ENCODE results near the gene DOK6. TPM values are rescaled to one million over a fixed set of nuclear protein-coding genes. Genes with fewer than 3 reads are reported as not detected.

The DOK6 gene
- total and polyA plus RNA-seq, 2 of the 13 experiments (the other 11 are each of a cell fraction or from before 2014, with no cell fraction given), result 17.0 to 17.2 TPM

DNA sequence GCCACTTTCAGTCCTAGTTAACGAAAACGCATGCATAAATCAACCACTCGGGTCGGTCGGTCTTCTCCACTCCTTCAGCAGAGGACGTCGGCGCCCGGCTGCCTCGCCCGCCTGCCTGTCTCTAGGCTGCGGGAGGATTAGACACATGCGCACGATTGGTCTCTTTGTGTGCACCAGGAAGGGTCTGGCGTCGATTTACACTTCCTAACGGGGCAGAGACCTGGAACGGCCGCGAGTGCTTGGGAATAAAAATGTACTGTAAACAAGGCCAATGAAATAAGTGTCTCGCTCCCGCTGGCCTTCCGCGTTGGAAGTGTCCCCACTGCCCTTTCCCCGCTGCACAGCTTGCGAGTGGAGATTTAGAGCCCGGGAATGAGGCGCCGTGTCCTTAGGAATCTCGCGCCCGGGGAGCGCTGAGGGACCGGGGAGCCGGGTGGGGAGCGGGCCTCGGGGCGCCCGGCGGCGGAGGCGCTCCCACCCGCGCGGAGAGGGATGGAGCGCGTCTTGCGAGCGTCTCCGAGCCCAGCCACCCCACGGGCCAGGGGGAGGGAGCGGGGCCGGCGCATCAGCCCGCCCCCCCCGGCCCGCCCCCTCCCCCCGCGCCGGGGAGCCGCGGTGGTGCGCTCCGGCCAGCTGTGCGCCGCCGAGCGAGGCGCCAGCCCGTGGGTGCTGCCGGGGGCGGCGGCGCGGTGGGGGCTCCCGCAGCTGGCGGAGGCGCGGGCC lies at the start of gene DOK6 (continued):
- TF ChIP-seq ZNF772 (CRISPR knock-in tag; IDR thresholded peaks at IDR 0.05), result peak; percentile 59; the same call in 1 of the 2 replicates
- no peak for TF ChIP-seq ZSCAN31 (CRISPR knock-in tag; IDR thresholded peaks at IDR 0.05; ENCODE audit: low read depth)
- TF ChIP-seq MAFG (CRISPR knock-in tag; IDR thresholded peaks at IDR 0.05), result no peak
- no peak for TF ChIP-seq RBM22 (optimal IDR thresholded peaks at IDR 0.05; ENCODE audit: low read length)
- TF ChIP-seq ELF1 (CRISPR knock-in tag; IDR thresholded peaks at IDR 0.05), result peak; percentile 56
- TF ChIP-seq, protein P1, sequence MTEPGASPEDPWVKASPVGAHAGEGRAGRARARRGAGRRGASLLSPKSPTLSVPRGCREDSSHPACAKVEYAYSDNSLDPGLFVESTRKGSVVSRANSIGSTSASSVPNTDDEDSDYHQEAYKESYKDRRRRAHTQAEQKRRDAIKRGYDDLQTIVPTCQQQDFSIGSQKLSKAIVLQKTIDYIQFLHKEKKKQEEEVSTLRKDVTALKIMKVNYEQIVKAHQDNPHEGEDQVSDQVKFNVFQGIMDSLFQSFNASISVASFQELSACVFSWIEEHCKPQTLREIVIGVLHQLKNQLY (CRISPR knock-in tag; IDR thresholded peaks at IDR 0.05), result 0 out of 2 replicates have a peak, but pooled peaks have one; percentile 13
- no peak for TF ChIP-seq HES4 (CRISPR knock-in tag; IDR thresholded peaks at IDR 0.05; ENCODE audit: borderline replicate concordance)
- peak; percentile 40 for TF ChIP-seq YY1 (IDR thresholded peaks at IDR 0.05; ENCODE audit: insufficient read depth, insufficient replicate concordance, low read depth, low read length)
- TF ChIP-seq, protein P2, sequence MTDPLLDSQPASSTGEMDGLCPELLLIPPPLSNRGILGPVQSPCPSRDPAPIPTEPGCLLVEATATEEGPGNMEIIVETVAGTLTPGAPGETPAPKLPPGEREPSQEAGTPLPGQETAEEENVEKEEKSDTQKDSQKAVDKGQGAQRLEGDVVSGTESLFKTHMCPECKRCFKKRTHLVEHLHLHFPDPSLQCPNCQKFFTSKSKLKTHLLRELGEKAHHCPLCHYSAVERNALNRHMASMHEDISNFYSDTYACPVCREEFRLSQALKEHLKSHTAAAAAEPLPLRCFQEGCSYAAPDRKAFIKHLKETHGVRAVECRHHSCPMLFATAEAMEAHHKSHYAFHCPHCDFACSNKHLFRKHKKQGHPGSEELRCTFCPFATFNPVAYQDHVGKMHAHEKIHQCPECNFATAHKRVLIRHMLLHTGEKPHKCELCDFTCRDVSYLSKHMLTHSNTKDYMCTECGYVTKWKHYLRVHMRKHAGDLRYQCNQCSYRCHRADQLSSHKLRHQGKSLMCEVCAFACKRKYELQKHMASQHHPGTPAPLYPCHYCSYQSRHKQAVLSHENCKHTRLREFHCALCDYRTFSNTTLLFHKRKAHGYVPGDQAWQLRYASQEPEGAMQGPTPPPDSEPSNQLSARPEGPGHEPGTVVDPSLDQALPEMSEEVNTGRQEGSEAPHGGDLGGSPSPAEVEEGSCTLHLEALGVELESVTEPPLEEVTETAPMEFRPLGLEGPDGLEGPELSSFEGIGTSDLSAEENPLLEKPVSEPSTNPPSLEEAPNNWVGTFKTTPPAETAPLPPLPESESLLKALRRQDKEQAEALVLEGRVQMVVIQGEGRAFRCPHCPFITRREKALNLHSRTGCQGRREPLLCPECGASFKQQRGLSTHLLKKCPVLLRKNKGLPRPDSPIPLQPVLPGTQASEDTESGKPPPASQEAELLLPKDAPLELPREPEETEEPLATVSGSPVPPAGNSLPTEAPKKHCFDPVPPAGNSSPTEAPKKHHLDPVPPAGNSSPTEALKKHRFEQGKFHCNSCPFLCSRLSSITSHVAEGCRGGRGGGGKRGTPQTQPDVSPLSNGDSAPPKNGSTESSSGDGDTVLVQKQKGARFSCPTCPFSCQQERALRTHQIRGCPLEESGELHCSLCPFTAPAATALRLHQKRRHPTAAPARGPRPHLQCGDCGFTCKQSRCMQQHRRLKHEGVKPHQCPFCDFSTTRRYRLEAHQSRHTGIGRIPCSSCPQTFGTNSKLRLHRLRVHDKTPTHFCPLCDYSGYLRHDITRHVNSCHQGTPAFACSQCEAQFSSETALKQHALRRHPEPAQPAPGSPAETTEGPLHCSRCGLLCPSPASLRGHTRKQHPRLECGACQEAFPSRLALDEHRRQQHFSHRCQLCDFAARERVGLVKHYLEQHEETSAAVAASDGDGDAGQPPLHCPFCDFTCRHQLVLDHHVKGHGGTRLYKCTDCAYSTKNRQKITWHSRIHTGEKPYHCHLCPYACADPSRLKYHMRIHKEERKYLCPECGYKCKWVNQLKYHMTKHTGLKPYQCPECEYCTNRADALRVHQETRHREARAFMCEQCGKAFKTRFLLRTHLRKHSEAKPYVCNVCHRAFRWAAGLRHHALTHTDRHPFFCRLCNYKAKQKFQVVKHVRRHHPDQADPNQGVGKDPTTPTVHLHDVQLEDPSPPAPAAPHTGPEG (CRISPR knock-in tag; IDR thresholded peaks at IDR 0.05), result peak; percentile 99
- no peak for TF ChIP-seq ZNF713 (CRISPR knock-in tag; IDR thresholded peaks at IDR 0.05)
- TF ChIP-seq TOPORS (CRISPR knock-in tag; IDR thresholded peaks at IDR 0.05), result no peak
- no peak for TF ChIP-seq ZNF790 (CRISPR knock-in tag; IDR thresholded peaks at IDR 0.05; ENCODE audit: borderline replicate concordance)
- no peak for TF ChIP-seq EZH2 (conservative IDR thresholded peaks at IDR 0.05; ENCODE audit: low read depth, low read length)
- peak; percentile 81 for TF ChIP-seq ZNF792 (CRISPR knock-in tag; IDR thresholded peaks at IDR 0.05)
- no peak for TF ChIP-seq RCOR2 (CRISPR knock-in tag; IDR thresholded peaks at IDR 0.05)
- TF ChIP-seq RBFOX2 (IDR thresholded peaks at IDR 0.05; ENCODE audit: low read depth, low read length), result peak; percentile 82
- TF ChIP-seq ZNF550 (CRISPR knock-in tag; IDR thresholded peaks at IDR 0.05; ENCODE audit: borderline replicate concordance), result no peak
- no peak for TF ChIP-seq ZNF839 (CRISPR knock-in tag; IDR thresholded peaks at IDR 0.05; ENCODE audit: borderline replicate concordance)
- TF ChIP-seq KLF9 (CRISPR knock-in tag; IDR thresholded peaks at IDR 0.05; ENCODE audit: low read depth), result 0 out of 2 replicates have a peak, but pooled peaks have one; percentile 52
- peak; percentile 38; the same call in 1 of the 2 replicates for TF ChIP-seq BORCS8-MEF2B (CRISPR knock-in tag; IDR thresholded peaks at IDR 0.05)
- no peak for TF ChIP-seq ZC3H13 (CRISPR knock-in tag; IDR thresholded peaks at IDR 0.05)
- TF ChIP-seq HDAC1 (CRISPR knock-in tag; IDR thresholded peaks at IDR 0.05), result peak; percentile 66
- TF ChIP-seq, protein P3, sequence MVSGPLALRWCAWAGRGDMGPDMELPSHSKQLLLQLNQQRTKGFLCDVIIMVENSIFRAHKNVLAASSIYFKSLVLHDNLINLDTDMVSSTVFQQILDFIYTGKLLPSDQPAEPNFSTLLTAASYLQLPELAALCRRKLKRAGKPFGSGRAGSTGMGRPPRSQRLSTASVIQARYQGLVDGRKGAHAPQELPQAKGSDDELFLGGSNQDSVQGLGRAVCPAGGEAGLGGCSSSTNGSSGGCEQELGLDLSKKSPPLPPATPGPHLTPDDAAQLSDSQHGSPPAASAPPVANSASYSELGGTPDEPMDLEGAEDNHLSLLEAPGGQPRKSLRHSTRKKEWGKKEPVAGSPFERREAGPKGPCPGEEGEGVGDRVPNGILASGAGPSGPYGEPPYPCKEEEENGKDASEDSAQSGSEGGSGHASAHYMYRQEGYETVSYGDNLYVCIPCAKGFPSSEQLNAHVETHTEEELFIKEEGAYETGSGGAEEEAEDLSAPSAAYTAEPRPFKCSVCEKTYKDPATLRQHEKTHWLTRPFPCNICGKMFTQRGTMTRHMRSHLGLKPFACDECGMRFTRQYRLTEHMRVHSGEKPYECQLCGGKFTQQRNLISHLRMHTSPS (CRISPR knock-in tag; IDR thresholded peaks at IDR 0.05; ENCODE audit: low read depth), result no peak
- TF ChIP-seq ZFP36L2 (CRISPR knock-in tag; IDR thresholded peaks at IDR 0.05), result no peak
